HepG2 (cell line): ENCODE data around the gene HCRT. TPM values are rescaled to one million over a fixed set of nuclear protein-coding genes. Genes with fewer than 3 reads are reported as not detected.

Source experiments
- BRF2 ChIP-seq: sonication (generic); formaldehyde crosslinking; IDR thresholded peaks from 2 replicates; pipeline ENCODE4 v1.8.1; 2022; ENCODE audit warnings: mild to moderate bottlenecking, missing genetic modification reagents
- E2F2 ChIP-seq: sonication (generic); formaldehyde crosslinking; IDR thresholded peaks from 2 replicates; pipeline ENCODE4 v1.4.0; 2020; ENCODE audit warnings: missing genetic modification reagents, borderline replicate concordance
- HMGXB3 ChIP-seq: sonication (generic); formaldehyde crosslinking; IDR thresholded peaks from 2 replicates; pipeline ENCODE4 v1.4.0; 2020; ENCODE audit warnings: missing genetic modification reagents, borderline replicate concordance
- MAZ ChIP-seq, 2 experiments: sonication (generic) in 1 of 2; formaldehyde crosslinking in 1 of 2; IDR thresholded peaks; 2 replicates each; pipeline versions ENCODE4 v1.5.0 to v1.6.1; 2012 to 2020; ENCODE audit warnings: low read depth in 2 of 2, mild to moderate bottlenecking in 2 of 2, borderline replicate concordance in 1 of 2, improper control_type of control experiment in 1 of 2, low read length in 1 of 2, missing genetic modification reagents in 1 of 2, moderate library complexity in 1 of 2
- SIX4 ChIP-seq: sonication (generic); formaldehyde crosslinking; IDR thresholded peaks from 2 replicates; pipeline ENCODE4 v1.4.0; 2020; ENCODE audit warnings: missing genetic modification reagents
- SNAI1 ChIP-seq: sonication (generic); formaldehyde crosslinking; IDR thresholded peaks from 2 replicates; pipeline ENCODE4 v1.5.0; 2020; ENCODE audit warnings: mild to moderate bottlenecking, missing genetic modification reagents, borderline replicate concordance
- ZBTB8A ChIP-seq: sonication (generic); formaldehyde crosslinking; IDR thresholded peaks from 2 replicates; pipeline ENCODE4 v1.4.0; 2020; ENCODE audit warnings: mild to moderate bottlenecking, low read depth, missing genetic modification reagents, borderline replicate concordance
- ZFP62 ChIP-seq: sonication (generic); formaldehyde crosslinking; IDR thresholded peaks from 2 replicates; pipeline ENCODE4 v1.4.0; 2020; ENCODE audit warnings: missing genetic modification reagents
- ZMAT5 ChIP-seq: sonication (generic); formaldehyde crosslinking; IDR thresholded peaks from 2 replicates; pipeline ENCODE4 v1.5.0; 2020; ENCODE audit warnings: mild to moderate bottlenecking, low read depth, missing genetic modification reagents, borderline replicate concordance
- ZNF34 ChIP-seq: sonication (generic); formaldehyde crosslinking; IDR thresholded peaks from 2 replicates; pipeline ENCODE4 v1.4.0; 2020; ENCODE audit warnings: mild to moderate bottlenecking, missing genetic modification reagents, borderline replicate concordance
- ZNF510 ChIP-seq: sonication (generic); formaldehyde crosslinking; IDR thresholded peaks from 2 replicates; pipeline ENCODE4 v1.4.0; 2020; ENCODE audit warnings: low read depth, mild to moderate bottlenecking, missing genetic modification reagents
- ZNF512 ChIP-seq: sonication (generic); formaldehyde crosslinking; IDR thresholded peaks from 2 replicates; pipeline ENCODE4 v1.4.0; 2020; ENCODE audit warnings: mild to moderate bottlenecking, missing genetic modification reagents
- ZNF570 ChIP-seq: sonication (generic); formaldehyde crosslinking; IDR thresholded peaks from 2 replicates; pipeline ENCODE4 v1.4.0; 2020; ENCODE audit warnings: mild to moderate bottlenecking, missing genetic modification reagents, borderline replicate concordance
- ZNF678 ChIP-seq: sonication (generic); formaldehyde crosslinking; IDR thresholded peaks from 2 replicates; pipeline ENCODE4 v1.4.0; 2020; ENCODE audit warnings: mild to moderate bottlenecking, missing genetic modification reagents
- ZSCAN5A ChIP-seq: sonication (generic); formaldehyde crosslinking; IDR thresholded peaks from 2 replicates; pipeline ENCODE4 v1.8.0; 2022; ENCODE audit warnings: mild to moderate bottlenecking, missing genetic modification reagents, borderline replicate concordance
- polyA plus RNA-seq, 8 experiments: library from polyadenylated mRNA; depleted of rRNA in 3 of 8; stranded (reverse) in 7 of 8; unstranded in 1 of 8; fragments of >200 nt; fragmentation: Illumina TruSeq in 4 of 8; extraction: Trizol in 4 of 8; gene quantifications; 2 replicates each; pipeline versions ENCODE4 v1.2.1 to v1.2.3, GENCODE V29; 2011 to 2016; ENCODE audit warnings: low read depth in 4 of 8, missing spikeins in 1 of 8, mixed read lengths in 1 of 8; ENCODE audit not compliant: insufficient read depth in 1 of 8
- total RNA-seq, 5 experiments: library from RNA; depleted of rRNA; stranded (reverse); fragments of >200 nt; fragmentation: Illumina TruSeq; extraction: Trizol; gene quantifications; 2 replicates each; pipeline ENCODE4 v1.2.3, GENCODE V29; 2016; ENCODE audit warnings: low read depth in 1 of 5

The HCRT gene
- total and polyA plus RNA-seq, 2 of the 13 experiments (the other 11 are each of a cell fraction or from before 2014, with no cell fraction given), result not detected

GRCh38 chr17:42135664-42136653, 49.3 kb downstream of the HCRT start (continued):
- TF ChIP-seq E2F2 (CRISPR knock-in tag) (no peak), HMGXB3 (CRISPR knock-in tag) (no peak), ZNF34 (no peak), SNAI1 (CRISPR knock-in tag) (no peak), SIX4 (CRISPR knock-in tag) (peak; percentile 24; the same call in 1 of the 2 replicates), BRF2 (no peak), ZSCAN5A (CRISPR knock-in tag) (no peak), ZMAT5 (CRISPR knock-in tag) (no peak), ZFP62 (no peak), ZNF678 (no peak), ZNF510 (CRISPR knock-in tag) (0 out of 2 replicates have a peak, but pooled peaks have one; percentile 21), ZNF570 (CRISPR knock-in tag) (no peak), MAZ (IDR thresholded peaks at IDR 0.05; ENCODE audit: borderline replicate concordance, low read depth, low read length) (no peak), MAZ (CRISPR knock-in tag; IDR thresholded peaks at IDR 0.05; ENCODE audit: low read depth) (no peak), ZNF512 (CRISPR knock-in tag) (no peak), ZBTB8A (CRISPR knock-in tag) (no peak; the same call in 1 of the 2 replicates)
